ENCODE results near the gene CLDN5.

Gene CLDN5

GRCh38 chr22:19504900-19505734 is 19.1 kb downstream of the CLDN5 start:
- no peak for DNase-seq (ENCODE audit: low spot score)

- no peak for DNase-seq (ENCODE audit: low spot score)
Measured at GRCh38 chr22:19503869-19504268, 20.3 kb downstream of the CLDN5 start.

DNA sequence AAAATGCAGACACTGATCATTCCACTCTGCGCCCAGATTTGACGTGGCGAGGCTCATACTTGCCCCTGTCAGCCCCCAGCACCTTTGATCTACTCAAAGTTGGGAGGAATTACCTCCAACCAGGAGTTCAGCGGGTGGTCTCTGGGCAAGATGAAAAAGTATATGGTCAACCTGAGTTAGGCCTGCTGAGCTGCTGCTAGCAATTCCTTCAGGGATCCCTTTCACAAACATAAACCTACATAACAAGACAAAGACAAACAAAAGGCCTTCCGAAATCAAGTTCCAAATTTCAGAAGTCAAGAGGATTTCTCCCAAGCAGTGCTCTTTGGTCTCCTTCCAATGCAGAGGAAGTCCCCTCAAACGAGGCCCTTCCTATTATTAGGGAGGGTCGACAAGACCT is 20.8 kb downstream of the CLDN5 start:
- no peak for DNase-seq (ENCODE audit: low spot score)

GRCh38 chr22:19501897-19502447 is 22.2 kb downstream of the CLDN5 start:
- no peak for DNase-seq (ENCODE audit: low spot score)

DNA sequence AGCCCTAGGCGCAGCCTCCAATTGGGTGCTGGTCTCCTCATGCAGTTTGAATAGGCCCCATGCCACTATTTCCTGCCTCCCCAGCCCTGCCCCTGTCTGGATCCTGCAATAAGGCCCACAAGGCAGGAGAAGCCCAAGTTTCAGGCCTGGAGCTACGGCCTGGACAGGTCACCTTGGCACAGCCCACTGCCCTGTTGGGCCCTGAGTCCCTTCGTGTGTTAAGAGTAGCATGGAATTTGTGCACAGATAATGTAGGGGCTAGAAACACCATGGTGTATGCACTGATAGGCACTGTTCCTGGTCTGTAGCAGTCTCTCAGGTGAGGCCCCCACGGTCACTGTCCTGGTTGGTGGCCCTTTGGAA is 24.3 kb downstream of the CLDN5 start:
- no peak for DNase-seq (ENCODE audit: low spot score)

DNA sequence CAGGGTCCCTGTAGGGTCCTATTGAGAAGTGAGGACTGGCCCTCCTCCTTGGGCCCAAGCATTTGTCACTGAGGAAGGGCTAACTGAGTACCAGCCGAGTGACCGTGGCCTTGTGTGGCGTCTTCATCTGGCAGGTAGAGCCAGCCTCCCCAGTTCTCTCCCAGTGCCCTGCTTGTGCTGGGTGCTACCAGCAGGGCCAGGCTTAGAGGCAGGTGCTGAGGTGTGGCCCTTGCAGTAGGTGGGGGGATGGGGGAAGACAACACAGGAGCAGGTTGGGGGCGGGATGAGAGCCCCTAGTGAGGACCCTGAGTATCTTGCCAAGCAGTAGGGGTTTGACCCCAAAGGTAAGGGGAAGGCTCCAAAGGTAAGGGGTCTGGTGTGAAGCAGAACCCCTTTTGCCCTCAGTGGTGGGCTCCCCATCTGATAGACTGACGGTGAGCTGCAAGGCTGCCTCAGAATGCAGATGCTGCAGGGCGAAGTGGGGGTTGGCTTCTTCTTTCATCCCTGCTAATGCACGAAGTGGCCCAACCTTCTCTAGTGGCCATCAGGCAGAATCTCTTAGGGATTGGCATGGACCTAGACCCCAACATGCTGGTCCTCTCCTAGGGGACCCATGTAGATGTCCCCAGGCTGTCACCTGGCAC is 24.9 kb downstream of the CLDN5 start:
- DNase-seq (ENCODE audit: low spot score), result no peak

DNA sequence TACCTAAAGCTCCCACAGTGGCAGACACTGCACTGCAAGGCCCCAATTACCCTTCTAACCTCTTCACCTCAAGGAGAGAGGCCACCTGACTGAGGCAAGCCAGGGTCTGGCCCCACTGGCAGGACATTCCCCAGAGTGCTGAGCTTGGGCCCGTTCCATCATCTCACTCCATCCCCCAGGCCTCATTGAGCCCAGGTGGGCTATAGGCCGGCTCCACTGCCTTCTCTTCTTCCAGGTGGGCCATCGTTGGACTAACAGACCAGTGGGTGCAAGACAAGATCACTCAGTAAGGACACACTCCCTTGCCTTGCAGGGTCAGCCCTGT is 25.4 kb downstream of the CLDN5 start:
- no peak for DNase-seq (ENCODE audit: low spot score)

- DNase-seq (ENCODE audit: low spot score), result no peak
Measured at GRCh38 chr22:19498154-19498865, 25.9 kb downstream of the CLDN5 start.

GRCh38 chr22:19497245-19497644 is 27.0 kb downstream of the CLDN5 start:
- DNase-seq (ENCODE audit: low spot score), result no peak

- DNase-seq (ENCODE audit: low spot score), result no peak
Measured at GRCh38 chr22:19496324-19496630, 27.9 kb downstream of the CLDN5 start.

- no peak for DNase-seq (ENCODE audit: low spot score)
Measured at GRCh38 chr22:19495562-19496323, 28.5 kb downstream of the CLDN5 start.

DNA sequence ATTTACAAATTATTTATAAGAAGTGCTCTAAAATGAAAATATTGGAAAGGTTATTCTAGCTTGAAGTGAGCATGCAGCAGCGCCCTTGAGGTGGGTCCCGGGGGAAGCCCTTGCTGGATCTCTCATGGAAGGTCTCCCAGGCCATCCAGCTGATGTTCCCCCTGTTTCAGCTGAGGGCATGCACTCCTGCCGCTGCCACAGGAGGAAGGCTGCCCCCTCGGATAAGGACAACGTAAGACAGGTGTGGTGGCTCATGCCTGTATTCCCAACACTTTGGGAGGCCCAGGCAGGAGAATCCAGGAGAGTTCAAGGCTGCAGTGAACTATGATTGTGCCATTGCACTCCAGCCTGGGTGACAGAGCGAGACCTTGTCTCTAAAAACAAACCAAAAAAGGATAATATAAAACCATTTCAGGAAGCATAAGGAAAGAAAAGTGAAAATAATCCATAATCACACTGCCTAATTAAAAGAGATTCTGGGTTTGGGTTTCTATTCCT is 29.5 kb downstream of the CLDN5 start:
- DNase-seq (ENCODE audit: low spot score), result no peak

DNA sequence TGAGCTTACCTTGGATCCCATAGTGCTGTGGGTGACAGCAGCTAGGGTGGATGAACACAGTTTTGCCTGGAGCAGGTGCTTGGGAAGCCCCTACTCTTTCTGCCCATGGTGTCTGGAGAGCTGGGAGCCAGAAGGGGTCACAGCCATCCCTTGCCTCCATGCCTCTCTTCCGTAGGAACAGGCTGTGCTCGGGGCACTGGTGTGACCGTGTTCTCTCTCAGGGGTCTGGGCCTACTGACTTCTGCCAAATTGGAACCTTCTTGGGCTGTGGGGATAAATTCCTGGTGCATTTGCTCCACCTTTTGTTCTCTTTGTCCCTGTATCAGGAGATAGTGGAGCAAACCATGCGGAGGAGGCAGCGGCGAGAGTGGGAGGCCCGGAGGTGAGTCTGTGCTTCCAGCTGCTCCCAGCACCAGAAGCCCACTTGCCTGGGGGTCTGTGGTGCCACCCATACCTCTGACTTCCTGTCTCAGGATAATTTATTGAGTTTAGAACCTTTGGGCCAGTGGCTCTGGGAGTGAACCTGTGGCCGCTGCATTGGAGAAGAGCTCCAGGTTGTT is 30.1 kb downstream of the CLDN5 start:
- DNase-seq (ENCODE audit: low spot score), result no peak

DNA sequence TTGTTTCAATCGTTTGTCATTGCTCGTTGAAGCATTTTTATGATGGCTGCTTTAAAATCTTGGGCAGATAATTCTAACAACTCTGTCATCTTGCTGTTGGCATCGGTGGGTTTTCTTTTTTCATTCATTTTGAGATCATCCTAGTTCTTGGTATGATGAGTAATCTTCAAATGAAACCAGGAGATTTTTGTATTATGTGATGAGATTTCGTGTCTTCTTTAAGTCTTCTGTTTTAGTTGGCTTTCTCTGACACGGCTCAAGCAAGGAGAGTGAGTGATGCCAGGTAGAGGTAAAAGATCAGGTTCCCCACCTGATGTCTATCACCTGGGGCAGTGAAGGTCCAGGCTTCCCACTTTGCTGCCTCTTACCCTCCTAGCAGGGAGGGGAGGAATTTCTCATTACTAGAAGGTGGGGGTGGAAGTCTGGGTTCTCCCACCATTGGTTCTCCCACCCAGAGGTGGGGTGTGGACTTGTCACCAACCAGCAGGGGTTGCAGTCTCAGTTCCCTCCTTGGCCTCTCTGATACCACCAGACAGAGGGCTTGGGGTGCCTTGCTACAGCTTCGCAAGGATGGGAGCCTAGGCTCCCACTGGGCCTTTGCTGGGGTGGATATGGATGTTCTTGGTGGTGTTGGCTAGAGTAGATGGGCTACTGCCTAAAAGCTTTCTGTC is 31.6 kb downstream of the CLDN5 start:
- DNase-seq (ENCODE audit: low spot score), result no peak

- no peak for DNase-seq (ENCODE audit: low spot score)
Measured at GRCh38 chr22:19490628-19491230, 33.5 kb downstream of the CLDN5 start.

GRCh38 chr22:19488884-19489843 is 35.0 kb downstream of the CLDN5 start:
- DNase-seq (ENCODE audit: low spot score), result no peak

- no peak for DNase-seq (ENCODE audit: low spot score)
Measured at GRCh38 chr22:19488285-19488684, 35.9 kb downstream of the CLDN5 start.

DNA sequence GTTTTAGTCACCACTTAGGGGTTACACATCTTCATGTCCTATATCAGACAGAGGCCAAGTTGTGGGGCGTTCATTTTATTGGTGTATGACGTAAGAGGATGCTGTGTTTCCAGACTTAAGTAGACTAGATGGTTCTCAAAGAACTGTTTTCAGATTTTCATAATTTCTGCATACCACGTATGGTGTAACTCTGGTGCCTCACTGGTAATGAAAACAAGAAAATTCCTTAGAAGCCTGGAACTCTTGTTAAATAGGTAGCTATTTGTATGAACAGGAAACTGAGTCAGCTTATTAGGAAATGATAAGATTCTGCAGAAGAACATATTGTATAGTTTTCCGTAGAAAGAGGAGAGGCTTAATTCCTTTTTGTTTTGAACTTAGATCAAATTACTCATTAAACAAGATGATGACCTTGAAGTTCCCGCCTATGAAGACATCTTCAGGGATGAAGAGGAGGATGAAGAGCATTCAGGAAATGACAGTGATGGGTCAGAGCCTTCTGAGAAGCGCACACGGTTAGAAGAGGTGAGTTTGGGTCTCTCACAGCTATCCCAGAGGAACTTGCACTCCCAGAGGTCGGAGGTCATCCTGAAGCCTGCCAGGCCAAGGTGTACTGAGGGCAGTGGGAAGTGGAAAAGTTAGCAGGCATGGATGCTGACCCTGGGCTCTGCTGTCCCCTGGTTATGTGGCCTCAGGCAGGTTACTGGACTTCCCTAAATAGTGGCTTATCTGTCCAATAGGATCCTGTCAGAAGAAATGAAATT is 40.5 kb downstream of the CLDN5 start:
- DNase-seq (ENCODE audit: low spot score), result no peak

- no peak for DNase-seq (ENCODE audit: low spot score)
Measured at GRCh38 chr22:19482297-19482696, 41.9 kb downstream of the CLDN5 start.
